HG02759 (cell line): ENCODE results near the gene SLC2A13.
A peak's percentile ranks its signal among the peaks of the same experiment; 100 is the strongest.

Source experiments
- ATAC-seq: cut with Tn5 transposase; IDR thresholded peaks from one replicate; pipeline ENCODE4 v1.9.1; 2021; ENCODE audit warnings: mild to moderate bottlenecking, moderate library complexity; ENCODE audit not compliant: unreplicated experiment

SLC2A13 gene

GRCh38 chr12:40105515-40106201, at the start of gene SLC2A13:
Gene SLC2A13, minus strand, starts transcription at chr12:40106081. Its CDS starts 273 bp downstream, at chr12:40105808.
- ATAC-seq: peak; percentile 90

DNA sequence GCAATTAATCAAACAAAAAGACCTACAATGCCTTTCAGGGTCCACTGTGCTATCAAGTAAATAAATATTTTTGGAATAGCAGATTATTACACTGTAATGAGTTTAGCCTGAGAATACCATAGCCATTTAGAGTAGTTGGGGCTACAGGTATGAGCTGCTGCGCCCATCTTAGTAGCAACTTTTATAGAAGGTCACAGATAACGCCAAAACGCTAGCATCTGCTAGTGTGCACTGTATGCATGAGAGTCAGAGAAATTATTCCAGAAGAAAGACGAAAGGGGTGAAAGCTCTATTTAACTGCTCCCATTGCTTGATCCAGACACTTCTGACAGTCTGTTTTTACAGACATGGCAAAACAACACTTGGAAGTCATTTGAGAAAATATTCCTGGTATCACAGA, 48.5 kb upstream of the SLC2A13 start:
- ATAC-seq: no peak

- ATAC-seq: no peak
Observed at GRCh38 chr12:40153432-40153831, 47.6 kb upstream of the SLC2A13 start.

DNA sequence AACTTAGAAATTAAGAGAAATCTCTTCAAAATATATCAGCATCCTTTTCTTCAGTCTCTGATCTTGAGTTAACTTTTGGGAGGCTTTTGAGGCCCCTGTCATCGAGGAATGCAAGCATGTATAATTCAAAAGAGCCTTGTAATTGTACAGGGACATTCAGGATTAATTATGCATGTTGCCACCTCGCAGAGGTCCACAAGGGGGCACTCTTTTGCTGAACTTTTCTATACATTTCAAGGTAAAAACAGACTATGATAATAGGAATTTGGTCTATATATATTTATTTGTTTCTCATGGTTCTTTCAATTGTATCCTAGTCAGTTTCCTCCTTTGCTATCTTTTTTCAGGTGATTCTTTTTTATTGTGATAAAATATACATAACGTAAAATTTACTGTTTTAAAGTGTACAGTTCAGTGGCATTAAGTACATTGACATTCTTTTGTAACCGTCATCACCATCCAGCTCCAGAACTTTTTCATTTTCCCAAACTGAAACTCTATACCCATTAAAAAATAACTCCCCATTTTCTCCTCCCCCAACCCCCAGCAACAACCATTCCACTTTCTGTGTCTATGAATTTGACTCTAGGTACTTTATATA, 47.0 kb upstream of the SLC2A13 start:
- ATAC-seq: peak; percentile 41

DNA sequence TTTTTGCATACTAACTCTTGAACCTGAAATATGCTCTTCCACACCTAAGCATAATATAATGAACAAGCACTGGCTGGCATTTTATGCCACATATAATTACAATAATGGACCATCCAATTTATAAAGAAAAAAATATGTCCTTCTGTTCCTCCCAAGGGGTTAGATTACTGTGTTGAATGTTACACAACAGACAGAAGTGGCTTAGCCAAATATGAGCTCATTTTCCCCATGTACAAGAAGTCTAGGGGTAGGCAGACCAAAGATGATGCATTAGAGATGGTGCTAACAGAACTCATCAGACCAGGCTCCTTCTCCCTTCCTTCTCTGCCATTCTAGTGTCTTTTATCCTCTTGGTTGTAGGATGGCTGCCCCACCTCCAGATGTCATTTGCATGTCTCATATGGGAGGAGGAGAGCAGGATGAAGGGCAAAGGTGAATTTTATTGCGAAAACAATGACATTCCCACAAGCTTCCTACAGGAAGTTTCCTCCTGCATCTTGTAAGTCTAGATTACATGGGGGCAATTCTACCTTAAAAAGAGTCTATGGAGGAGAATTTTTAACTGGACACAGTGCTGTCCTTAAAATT, 43.9 kb upstream of the SLC2A13 start:
- ATAC-seq: no peak

DNA sequence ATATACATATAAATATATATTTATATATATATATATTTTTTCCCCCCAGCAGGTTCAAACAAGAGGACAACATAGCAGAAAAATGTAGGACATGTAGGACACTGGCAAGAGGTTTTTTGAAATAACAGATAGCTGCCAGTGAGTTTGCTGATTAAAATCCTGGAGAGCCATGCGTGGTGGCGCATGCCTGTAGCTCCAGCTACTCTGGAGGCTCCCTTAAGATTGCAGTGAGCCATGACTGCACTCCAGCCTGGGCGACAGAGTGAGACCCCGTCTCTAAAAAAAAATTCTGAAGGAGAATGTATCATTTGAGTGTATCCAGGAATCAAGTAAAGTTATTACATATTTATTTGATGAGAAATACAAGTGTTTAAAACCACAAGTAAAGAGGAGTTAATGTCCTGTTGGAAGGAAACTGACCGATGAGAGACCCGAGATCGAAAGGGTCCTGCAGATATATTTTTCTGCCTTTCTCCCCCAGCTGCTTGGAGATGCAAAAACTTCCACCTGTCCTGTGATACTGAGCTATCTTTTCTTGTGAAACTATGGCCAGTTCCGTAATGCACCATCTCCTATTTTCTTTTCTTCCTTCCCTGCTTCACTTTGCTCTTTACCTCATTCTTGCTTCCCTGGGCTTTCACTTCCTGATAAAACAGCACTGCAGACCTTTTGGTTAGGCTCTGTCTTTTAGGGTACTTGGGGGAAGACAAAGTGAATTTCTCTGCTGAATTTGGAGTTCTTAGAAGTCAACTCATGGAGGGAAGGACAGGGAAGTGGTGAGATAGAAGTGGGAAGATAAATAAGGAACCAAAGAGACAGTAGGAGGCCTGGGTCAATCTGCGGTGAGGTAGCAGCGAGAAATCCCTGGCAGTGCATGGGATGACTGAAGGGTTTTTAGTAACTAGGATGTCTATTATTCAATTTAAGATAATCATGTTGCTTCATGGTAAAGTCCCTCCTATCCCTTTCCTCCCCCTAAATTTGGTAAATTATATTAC, 41.2 kb upstream of the SLC2A13 start:
- ATAC-seq: no peak

DNA sequence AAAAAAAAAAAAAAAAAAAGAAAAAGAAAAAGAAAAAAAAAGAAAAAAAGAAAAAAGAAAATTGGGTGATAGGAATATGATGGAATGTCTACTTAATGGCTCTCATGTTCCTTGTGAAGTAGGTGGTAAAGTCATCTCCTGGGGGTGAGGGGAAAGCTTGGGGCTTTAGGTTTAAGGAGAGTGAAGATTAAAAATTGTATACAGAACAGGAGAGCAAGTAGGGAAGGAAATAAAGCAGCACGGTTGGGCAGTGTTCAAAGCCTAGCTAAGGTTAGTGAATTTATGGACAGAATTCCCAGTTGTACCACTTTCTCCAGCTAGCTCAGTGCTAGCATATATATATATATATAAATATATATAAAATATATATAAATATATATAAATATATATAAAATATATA, 40.0 kb upstream of the SLC2A13 start:
- no peak for ATAC-seq

DNA sequence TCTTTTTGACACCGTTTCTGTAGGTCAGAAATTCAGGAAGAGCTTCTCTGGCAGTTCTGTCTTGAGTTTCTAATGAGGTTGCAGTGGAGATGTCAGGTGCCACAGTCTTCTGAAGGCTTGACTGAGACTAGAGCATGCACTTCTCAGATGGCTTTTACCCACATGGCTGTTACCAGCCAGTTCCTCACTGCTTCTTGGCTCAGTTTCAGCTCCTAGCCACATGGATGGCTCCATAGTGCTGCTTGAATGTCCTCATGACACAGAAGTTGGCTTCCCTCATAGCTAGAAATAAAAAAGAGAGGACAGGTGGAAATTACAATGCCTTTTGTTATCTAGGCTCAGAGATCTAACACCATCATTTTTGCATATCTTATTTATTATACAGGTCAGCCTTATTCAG, 38.1 kb upstream of the SLC2A13 start:
- no peak for ATAC-seq

- no peak for ATAC-seq
Observed at GRCh38 chr12:40142001-40142744, 36.3 kb upstream of the SLC2A13 start.

DNA sequence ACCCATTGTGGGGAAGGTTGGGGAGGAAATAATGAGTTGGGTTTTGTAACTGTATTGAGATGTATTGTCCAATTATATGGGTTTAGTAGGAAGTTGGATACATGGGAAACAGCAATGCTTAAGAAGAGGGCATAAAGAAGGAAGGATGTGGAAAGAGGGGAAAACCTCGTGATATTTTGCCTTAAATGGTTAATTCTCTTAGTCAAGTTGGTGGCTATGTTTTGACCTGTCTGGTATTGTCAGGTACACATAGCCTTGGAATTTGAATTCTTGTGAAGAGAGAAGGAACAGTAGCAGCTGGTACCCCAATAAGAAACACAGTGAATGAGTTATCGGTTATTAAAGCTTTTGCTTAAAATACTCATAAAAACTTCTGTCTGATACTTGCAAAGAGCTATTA, 32.6 kb upstream of the SLC2A13 start:
- no peak for ATAC-seq

- ATAC-seq: peak; percentile 94
Observed at GRCh38 chr12:40137252-40137651, 31.4 kb upstream of the SLC2A13 start.

DNA sequence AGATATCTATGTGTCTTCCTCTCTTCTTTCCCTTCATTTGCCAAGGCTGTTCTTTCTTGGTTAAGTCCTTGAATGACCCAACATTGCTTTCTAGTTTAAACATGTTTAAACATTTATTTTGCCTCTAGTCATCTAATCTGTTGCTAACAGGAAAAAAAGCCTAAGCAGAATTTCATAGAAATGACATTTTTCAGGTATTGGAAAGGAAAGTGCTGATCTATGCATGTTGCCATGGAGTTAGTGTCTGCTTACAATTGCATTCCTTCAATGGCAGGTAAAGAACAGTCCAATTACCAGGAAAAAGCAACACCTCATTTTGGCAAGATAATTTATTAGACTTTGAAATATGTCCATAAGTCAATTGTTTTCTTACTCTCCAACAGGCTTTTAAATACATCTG, 21.5 kb upstream of the SLC2A13 start:
- no peak for ATAC-seq

DNA sequence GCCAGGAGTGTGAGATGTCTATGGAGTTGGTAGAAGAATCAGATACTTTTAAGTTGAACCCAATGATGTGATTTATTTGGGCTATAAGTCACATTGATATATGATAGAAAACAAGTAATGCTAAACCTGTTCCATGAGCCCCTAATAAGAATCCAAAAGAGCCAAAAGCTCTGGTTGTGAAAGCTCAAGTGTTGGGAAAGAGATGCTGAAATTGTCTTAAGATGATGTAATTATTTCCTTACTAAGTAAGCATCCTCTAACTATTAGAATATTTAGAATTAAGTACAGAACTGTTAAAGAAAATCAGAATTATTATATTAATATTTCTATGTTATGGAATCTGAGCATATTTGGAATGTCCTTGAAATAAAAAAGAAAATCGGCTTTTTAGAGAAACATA, 17.6 kb upstream of the SLC2A13 start:
- no peak for ATAC-seq

- ATAC-seq: no peak
Observed at GRCh38 chr12:40122842-40123241, 17.0 kb upstream of the SLC2A13 start.

DNA sequence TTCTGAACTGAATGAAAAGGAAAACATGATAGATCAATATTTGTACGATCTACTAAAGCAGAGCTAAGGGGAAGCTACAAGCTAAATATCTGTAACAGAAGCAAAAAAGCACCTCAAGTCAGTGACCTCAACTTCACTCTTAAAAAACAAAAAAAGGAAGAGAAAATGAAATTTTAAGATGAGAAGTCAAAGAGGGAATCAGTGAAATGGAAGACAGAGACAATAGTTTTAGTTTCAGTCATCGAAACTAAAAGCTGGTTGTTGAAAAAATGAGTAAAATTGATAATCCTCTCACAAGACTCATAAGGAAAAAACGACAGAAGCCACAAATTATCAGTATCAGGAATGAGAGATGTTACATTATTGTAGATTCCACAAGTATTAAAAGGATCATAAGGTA, 11.9 kb upstream of the SLC2A13 start:
- peak; percentile 93 for ATAC-seq

DNA sequence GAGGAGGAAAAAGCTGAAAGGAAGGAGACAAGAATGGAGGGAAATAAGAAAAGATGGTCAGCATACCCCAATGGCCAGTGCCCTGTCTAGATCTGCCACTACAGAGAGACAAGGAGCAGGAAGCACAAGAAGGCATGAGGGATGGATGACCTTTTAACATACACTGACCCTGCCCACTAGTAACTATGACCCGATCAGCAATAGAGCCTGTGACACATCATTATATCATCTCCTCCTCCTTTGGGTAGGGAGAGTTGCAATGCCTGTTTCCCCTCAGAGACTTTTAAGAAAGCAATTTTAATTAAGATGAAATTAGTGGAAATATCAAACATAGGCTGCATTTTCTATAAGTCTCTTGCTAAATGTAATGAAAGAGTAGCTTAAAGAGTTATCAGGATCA, 4.7 kb upstream of the SLC2A13 start:
- no peak for ATAC-seq

GRCh38 chr12:40107803-40108620, 2.1 kb upstream of the SLC2A13 start:
- ATAC-seq: no peak

- peak; percentile 30 for ATAC-seq
Observed at GRCh38 chr12:40107098-40107802, 1.4 kb upstream of the SLC2A13 start.

GRCh38 chr12:40106655-40107054, 774 bp upstream of the SLC2A13 start:
- ATAC-seq: no peak
